GM12891 (cell line): ENCODE measurements around the gene TRPM1.

ENCODE experiments used
- DNase-seq: peaks from one replicate; pipeline ENCODE4 v3.0.0; 2011; ENCODE audit warnings: low spot score; ENCODE audit not compliant: insufficient read length
- FAIRE-seq: peaks from 2 replicates; lab custom pipeline; 2011; peaks lifted over from hg19 to GRCh38; lab: Jason Lieb, UNC
- PAX5 ChIP-seq: IDR thresholded peaks from 2 replicates; pipeline ENCODE4 v1.6.1; 2011; ENCODE audit warnings: low read length, moderate library complexity, mild to moderate bottlenecking; ENCODE audit not compliant: insufficient read depth, severe bottlenecking
- POLR2A ChIP-seq: IDR thresholded peaks from 2 replicates; pipeline ENCODE4 v1.6.1; 2011; ENCODE audit warnings: low read depth, low read length, control low read depth
- POLR2AphosphoS5 ChIP-seq: IDR thresholded peaks from 2 replicates; pipeline ENCODE4 v1.6.1; 2011; ENCODE audit warnings: low read depth, low read length, control low read depth
- POU2F2 ChIP-seq: IDR thresholded peaks from 2 replicates; pipeline ENCODE4 v1.6.1; 2011; ENCODE audit warnings: low read depth, mild to moderate bottlenecking, control low read depth, low read length, moderate library complexity
- SPI1 ChIP-seq: IDR thresholded peaks from 2 replicates; pipeline ENCODE4 v1.6.1; 2011; ENCODE audit warnings: low read depth, low read length, control low read depth
- TAF1 ChIP-seq: IDR thresholded peaks from 2 replicates; pipeline ENCODE4 v1.6.1; 2011; ENCODE audit warnings: low read depth, low read length, control low read depth

Gene TRPM1

DNA sequence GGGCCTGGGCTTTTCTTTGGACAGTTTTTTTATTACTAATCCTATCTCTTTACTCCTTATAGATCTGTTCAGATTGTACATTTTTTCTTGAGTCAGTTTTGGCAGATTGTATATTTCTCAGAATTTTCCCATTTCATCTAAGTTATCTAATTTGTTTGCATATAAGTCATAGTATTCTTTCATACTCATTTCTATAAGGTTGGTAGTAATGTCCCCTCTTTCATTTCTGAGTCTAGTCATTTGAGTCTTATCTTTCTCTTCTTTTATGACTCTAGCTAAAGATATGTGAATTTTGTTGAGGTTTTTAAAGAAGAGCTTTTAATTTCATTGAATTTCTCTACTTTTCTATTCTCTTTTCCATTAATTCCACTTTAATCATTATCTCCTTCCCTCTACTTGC lies 27.2 kb downstream of the TRPM1 start:
- FAIRE-seq: no peak
- DNase-seq: no peak
- TF ChIP-seq TAF1: no peak
- no peak for TF ChIP-seq POU2F2
- no peak for TF ChIP-seq SPI1
- no peak for TF ChIP-seq POLR2AphosphoS5
- TF ChIP-seq PAX5: no peak
- no peak for TF ChIP-seq POLR2A

DNA sequence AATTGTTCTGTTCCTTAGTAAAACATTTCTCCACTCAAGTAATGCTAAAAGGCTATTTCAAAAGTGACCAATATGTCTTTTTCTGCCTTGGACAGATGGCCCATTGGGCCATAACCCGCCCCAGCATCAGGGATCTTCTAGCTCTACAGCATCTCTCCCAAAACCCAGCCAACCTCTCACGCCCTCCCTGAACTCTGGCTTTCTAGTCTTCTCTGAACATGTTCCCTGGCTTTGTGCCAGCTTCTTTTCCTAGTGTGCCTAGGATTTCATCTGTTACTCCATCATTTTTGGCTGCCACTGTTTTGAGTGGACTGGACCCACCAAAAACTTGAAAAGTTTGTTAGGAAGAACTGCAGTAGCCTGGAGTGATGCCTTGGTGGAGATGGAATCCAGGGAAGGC lies 30.7 kb downstream of the TRPM1 start:
- TF ChIP-seq TAF1: no peak
- TF ChIP-seq POLR2AphosphoS5: no peak
- no peak for TF ChIP-seq PAX5
- TF ChIP-seq SPI1: no peak
- no peak for FAIRE-seq
- DNase-seq: no peak

- FAIRE-seq: no peak
- TF ChIP-seq PAX5: no peak
- no peak for TF ChIP-seq SPI1
- no peak for TF ChIP-seq TAF1
- TF ChIP-seq POU2F2: no peak
- no peak for TF ChIP-seq POLR2AphosphoS5
- TF ChIP-seq POLR2A: no peak
- DNase-seq: no peak
These were observed 32.0 kb downstream of the TRPM1 start for GRCh38 chr15:31069360-31070000.

- TF ChIP-seq SPI1 (no peak), POLR2A (no peak), TAF1 (no peak)
- no peak for FAIRE-seq
These were observed 33.5 kb downstream of the TRPM1 start for GRCh38 chr15:31067890-31068603.

DNA sequence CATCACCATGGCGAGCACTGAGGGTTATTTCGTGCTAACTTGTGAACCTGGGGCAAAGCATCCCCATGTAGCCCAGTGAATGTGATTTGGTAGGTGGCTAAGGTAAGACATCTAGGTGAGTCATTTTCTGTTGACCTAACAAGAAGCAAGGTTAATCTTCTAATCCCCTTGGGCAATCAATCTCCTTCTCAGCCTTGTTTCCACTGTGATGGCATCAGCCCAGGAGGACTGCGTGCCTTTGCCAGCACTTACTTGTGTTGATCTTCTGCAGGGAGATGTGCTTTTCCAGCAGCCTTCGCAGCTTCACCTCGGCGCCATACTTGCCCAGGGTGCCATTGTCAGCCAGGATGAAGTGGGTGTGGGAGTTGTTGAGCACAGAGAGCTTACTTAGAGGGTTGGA lies 35.7 kb downstream of the TRPM1 start:
- DNase-seq: no peak
- FAIRE-seq: no peak
- TF ChIP-seq SPI1: no peak
- no peak for TF ChIP-seq PAX5
- TF ChIP-seq POU2F2: no peak
- no peak for TF ChIP-seq TAF1
- no peak for TF ChIP-seq POLR2AphosphoS5
- no peak for TF ChIP-seq POLR2A

More at GRCh38 chr15:31067890-31068603, 33.5 kb downstream of the TRPM1 start:
- no peak for DNase-seq

DNA sequence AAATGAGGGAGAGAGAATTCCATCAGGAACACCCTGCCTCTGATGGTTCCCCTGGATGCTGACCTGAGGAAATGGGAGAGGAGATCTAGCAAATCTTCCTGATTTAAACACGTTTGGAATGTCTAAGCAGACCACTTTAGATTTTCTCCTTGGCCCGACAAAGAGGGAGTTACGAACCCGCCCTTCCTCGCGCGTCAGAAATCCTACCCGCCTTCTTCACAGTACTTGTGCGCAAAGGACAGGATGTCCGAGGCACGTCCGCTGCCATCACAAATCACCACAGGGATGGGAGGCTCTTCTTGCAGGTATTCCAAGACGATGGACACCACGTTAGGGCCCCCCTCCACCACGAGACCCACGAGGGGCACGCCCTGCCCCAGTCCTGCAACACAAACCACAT lies 38.6 kb downstream of the TRPM1 start:
- no peak for FAIRE-seq
- no peak for DNase-seq
- no peak for TF ChIP-seq POU2F2
- no peak for TF ChIP-seq SPI1
- TF ChIP-seq POLR2A: no peak
- no peak for TF ChIP-seq POLR2AphosphoS5
- no peak for TF ChIP-seq PAX5
- TF ChIP-seq TAF1: no peak

DNA sequence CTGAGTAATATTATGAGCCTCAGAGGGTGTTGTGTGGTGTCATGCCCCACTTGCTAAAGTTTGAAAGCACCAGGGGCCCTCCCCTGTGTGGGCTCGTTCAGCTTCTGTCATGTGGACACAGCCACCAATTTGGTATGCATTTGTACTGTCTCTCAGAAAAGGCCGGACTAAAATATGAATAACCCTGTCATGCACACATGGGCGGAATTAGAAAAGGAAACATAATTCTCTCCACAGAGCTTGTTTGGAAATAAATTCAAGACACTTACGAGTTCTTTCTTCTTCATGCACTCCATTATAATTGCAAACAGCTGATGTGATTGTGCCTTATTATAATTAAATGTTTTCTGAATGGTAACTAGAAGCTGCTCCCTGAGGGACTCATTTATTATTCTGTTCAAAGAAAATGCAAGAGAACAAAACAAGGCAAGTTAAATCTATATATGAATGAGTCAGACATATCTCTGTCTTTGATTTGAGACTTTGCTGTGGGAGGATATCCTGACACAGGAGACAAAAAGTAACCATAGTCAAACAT lies 39.1 kb downstream of the TRPM1 start:
- TF ChIP-seq POU2F2 (peak; percentile 62; the same call in 1 of the 2 replicates), POLR2AphosphoS5 (no peak), SPI1 (no peak), POLR2A (no peak)
- FAIRE-seq (no peak), DNase-seq (no peak)

GRCh38 chr15:31060429-31061140 lies 40.9 kb downstream of the TRPM1 start:
- FAIRE-seq (no peak), DNase-seq (no peak)
- no peak for TF ChIP-seq POLR2AphosphoS5

DNA sequence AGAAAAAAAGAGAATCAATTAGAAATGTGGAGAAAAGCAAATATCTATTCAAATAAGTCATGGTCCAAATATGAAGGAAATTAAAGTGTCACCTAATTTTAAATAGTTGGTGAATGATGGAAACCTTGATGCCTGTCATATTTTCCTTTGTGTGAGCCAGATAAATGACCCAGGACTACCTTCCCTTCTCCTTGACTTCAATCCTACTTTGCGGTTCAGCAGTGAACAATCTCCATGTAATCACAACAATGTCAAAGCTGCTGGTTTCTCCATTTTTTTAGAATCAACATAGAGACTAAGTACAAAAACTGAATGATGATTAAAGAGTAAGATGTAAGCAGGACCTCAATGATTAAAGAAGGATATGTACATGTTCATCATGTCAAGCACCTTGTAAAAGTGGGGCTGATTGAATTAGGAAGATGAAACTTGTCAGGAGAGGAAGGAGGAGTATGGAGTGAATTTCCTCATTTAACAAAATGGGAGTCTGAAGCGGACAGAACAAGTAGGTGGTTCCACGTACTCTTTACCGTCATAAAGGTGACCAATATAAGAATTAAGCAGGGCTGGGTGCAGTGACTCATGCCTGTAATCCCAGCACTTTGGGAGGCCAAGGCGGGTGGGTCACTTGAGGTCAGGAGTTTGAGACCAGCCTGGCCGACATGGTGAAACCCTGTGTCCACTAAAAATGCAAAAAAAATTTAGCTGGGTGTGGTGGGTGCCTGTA lies 43.1 kb downstream of the TRPM1 start:
- TF ChIP-seq TAF1: no peak
- TF ChIP-seq PAX5: no peak
- no peak for TF ChIP-seq POLR2A
- no peak for TF ChIP-seq POLR2AphosphoS5
- FAIRE-seq (no peak), DNase-seq (no peak)

GRCh38 chr15:31051496-31052080 lies 49.9 kb downstream of the TRPM1 start:
- no peak for TF ChIP-seq TAF1
- no peak for TF ChIP-seq PAX5
- no peak for TF ChIP-seq POU2F2
- no peak for DNase-seq
- FAIRE-seq: peak; percentile 47
